DND-41 (cell line): ENCODE data around the gene HOXA2.

Source experiments
- ATAC-seq: fragments of 200-7000 bp; cut with Tn5 transposase; 3 replicates; pipeline ENCODE4 v1.9.1; 2021; ENCODE audit warnings: low read depth; ENCODE audit not compliant: insufficient read depth
- DNase-seq: peaks from one replicate; pipeline ENCODE4 v3.0.0-alpha.2; 2020
- H2AFZ ChIP-seq: 2 replicates; pipeline ENCODE4 v1.6.0; 2012; ENCODE audit warnings: low read depth, low read length
- H3K27ac ChIP-seq: 2 replicates; pipeline ENCODE4 v1.5.1; 2012; ENCODE audit warnings: low read length, inconsistent platforms
- H3K27me3 ChIP-seq: fragments of 200-600 bp; sonication (generic); 2 replicates; pipeline ENCODE4 v1.6.0; 2012; ENCODE audit warnings: low read length, mild to moderate bottlenecking, inconsistent platforms; ENCODE audit not compliant: insufficient read depth, poor library complexity
- H3K36me3 ChIP-seq: 2 replicates; pipeline ENCODE4 v1.5.1; 2012; ENCODE audit warnings: low read length, inconsistent platforms; ENCODE audit not compliant: insufficient read depth
- H3K4me1 ChIP-seq: 2 replicates; pipeline ENCODE4 v1.5.1; 2012; ENCODE audit warnings: mild to moderate bottlenecking, low read length; ENCODE audit not compliant: insufficient read depth
- H3K4me2 ChIP-seq: 2 replicates; pipeline ENCODE4 v1.6.0; 2012; ENCODE audit warnings: mild to moderate bottlenecking, moderate library complexity, low read length, inconsistent platforms; ENCODE audit not compliant: insufficient read depth
- H3K4me3 ChIP-seq, 2 experiments: fragments of 200-600 bp in 1 of 2; shearing (Covaris generic) in 1 of 2; 2 replicates each; pipeline ENCODE4 v1.5.1; 2012 to 2016; ENCODE audit warnings: inconsistent platforms in 2 of 2, low read length in 2 of 2, mild to moderate bottlenecking in 2 of 2, low read depth in 1 of 2, moderate library complexity in 1 of 2
- H3K79me2 ChIP-seq: 2 replicates; pipeline ENCODE4 v1.6.0; 2012; ENCODE audit warnings: low read length, inconsistent platforms; ENCODE audit not compliant: insufficient read depth
- H3K9ac ChIP-seq: 2 replicates; pipeline ENCODE4 v1.6.0; 2012; ENCODE audit warnings: low read depth, mild to moderate bottlenecking, inconsistent platforms, low read length, moderate library complexity
- H3K9me3 ChIP-seq: 2 replicates; pipeline ENCODE4 v1.5.1; 2012; ENCODE audit warnings: low read length, moderate library complexity, mild to moderate bottlenecking, inconsistent platforms; ENCODE audit not compliant: insufficient read depth, severe bottlenecking
- H4K20me1 ChIP-seq: 2 replicates; pipeline ENCODE4 v1.6.0; 2012; ENCODE audit warnings: low read length; ENCODE audit not compliant: insufficient read depth
- CTCF ChIP-seq: IDR thresholded peaks from 2 replicates; pipeline ENCODE4 v1.5.1; 2012; ENCODE audit warnings: borderline replicate concordance, low read length, moderate library complexity, mild to moderate bottlenecking; ENCODE audit not compliant: poor library complexity, severe bottlenecking; ENCODE audit errors: extremely low read depth
- EZH2 ChIP-seq: IDR thresholded peaks from 3 replicates; pipeline ENCODE4 v1.6.1; 2012; ENCODE audit warnings: borderline replicate concordance, low read depth, mild to moderate bottlenecking, moderate library complexity, low read length, inconsistent platforms; ENCODE audit not compliant: severe bottlenecking

Gene HOXA2

GRCh38 chr7:27134392-27134791, 31.9 kb upstream of the HOXA2 start:
- no peak overlapping the region for H3K4me2 ChIP-seq
- H3K9me3 ChIP-seq = no peaks in the 10 kb centered on the region
- H3K4me1 ChIP-seq = no peaks in the 10 kb centered on the region
- H3K27me3 ChIP-seq = peaks cover 5% of the 10 kb centered on the region
- TF ChIP-seq EZH2 = no peak
- no peak for TF ChIP-seq CTCF
- H3K4me3 ChIP-seq = no peak overlapping the region
- DNase-seq (no peak), ATAC-seq (no peak)
- no peaks in the 10 kb centered on the region for H4K20me1 ChIP-seq
- H3K27ac ChIP-seq = no peak overlapping the region
- H3K79me2 ChIP-seq = no peaks in the 10 kb centered on the region
- no peaks in the 10 kb centered on the region for H3K36me3 ChIP-seq
- no peak overlapping the region for H3K9ac ChIP-seq
- no peak overlapping the region for H2AFZ ChIP-seq

- no peak overlapping the region for H2AFZ ChIP-seq
- no peak overlapping the region for H3K9ac ChIP-seq
- no peak overlapping the region for H3K4me2 ChIP-seq
- H3K27me3 ChIP-seq = peaks cover 5% of the 10 kb centered on the region
- ATAC-seq (no peak), DNase-seq (no peak)
- no peaks in the 10 kb centered on the region for H3K36me3 ChIP-seq
- no peak overlapping the region for H3K4me3 ChIP-seq
- H3K27ac ChIP-seq = no peak overlapping the region
- no peaks in the 10 kb centered on the region for H3K4me1 ChIP-seq
- H3K9me3 ChIP-seq = no peaks in the 10 kb centered on the region
- H3K79me2 ChIP-seq = no peaks in the 10 kb centered on the region
- TF ChIP-seq CTCF (no peak), EZH2 (no peak)
- no peaks in the 10 kb centered on the region for H4K20me1 ChIP-seq
Observed at GRCh38 chr7:27133409-27134231, 31.1 kb upstream of the HOXA2 start.

GRCh38 chr7:27132978-27133377, 30.5 kb upstream of the HOXA2 start:
- TF ChIP-seq EZH2 = no peak
- TF ChIP-seq CTCF = no peak
- DNase-seq = no peak
- H3K79me2 ChIP-seq = no peaks in the 10 kb centered on the region
- no peak overlapping the region for H2AFZ ChIP-seq
- H4K20me1 ChIP-seq = no peaks in the 10 kb centered on the region
- no peak overlapping the region for H3K4me3 ChIP-seq
- no peak overlapping the region for H3K4me2 ChIP-seq
- H3K4me1 ChIP-seq = no peaks in the 10 kb centered on the region
- no peak overlapping the region for H3K9ac ChIP-seq
- H3K36me3 ChIP-seq = no peaks in the 10 kb centered on the region
- H3K27ac ChIP-seq = no peak overlapping the region
- peaks cover 5% of the 10 kb centered on the region for H3K27me3 ChIP-seq
- no peaks in the 10 kb centered on the region for H3K9me3 ChIP-seq
- ATAC-seq = no peak

GRCh38 chr7:27132214-27132613, 29.7 kb upstream of the HOXA2 start:
- H3K4me1 ChIP-seq = no peaks in the 10 kb centered on the region
- H3K36me3 ChIP-seq = no peaks in the 10 kb centered on the region
- no peak for ATAC-seq
- H3K27ac ChIP-seq = no peak overlapping the region
- no peaks in the 10 kb centered on the region for H4K20me1 ChIP-seq
- H3K4me2 ChIP-seq = no peak overlapping the region
- H3K27me3 ChIP-seq = peaks cover 5% of the 10 kb centered on the region
- DNase-seq = no peak
- H3K9me3 ChIP-seq = no peaks in the 10 kb centered on the region
- TF ChIP-seq EZH2 (no peak), CTCF (no peak)
- H3K9ac ChIP-seq = no peak overlapping the region
- no peak overlapping the region for H3K4me3 ChIP-seq
- H3K79me2 ChIP-seq = no peaks in the 10 kb centered on the region
- no peak overlapping the region for H2AFZ ChIP-seq
